ENCODE measurements around the gene L3MBTL4. TPM values are rescaled to one million over a fixed set of nuclear protein-coding genes. Genes with fewer than 3 reads are reported as not detected.
A peak's percentile ranks its signal among the peaks of the same experiment; 100 is the strongest.

Gene L3MBTL4
- 10 to 100 TPM; 10.9 to 11.2 TPM for total RNA-seq

DNA sequence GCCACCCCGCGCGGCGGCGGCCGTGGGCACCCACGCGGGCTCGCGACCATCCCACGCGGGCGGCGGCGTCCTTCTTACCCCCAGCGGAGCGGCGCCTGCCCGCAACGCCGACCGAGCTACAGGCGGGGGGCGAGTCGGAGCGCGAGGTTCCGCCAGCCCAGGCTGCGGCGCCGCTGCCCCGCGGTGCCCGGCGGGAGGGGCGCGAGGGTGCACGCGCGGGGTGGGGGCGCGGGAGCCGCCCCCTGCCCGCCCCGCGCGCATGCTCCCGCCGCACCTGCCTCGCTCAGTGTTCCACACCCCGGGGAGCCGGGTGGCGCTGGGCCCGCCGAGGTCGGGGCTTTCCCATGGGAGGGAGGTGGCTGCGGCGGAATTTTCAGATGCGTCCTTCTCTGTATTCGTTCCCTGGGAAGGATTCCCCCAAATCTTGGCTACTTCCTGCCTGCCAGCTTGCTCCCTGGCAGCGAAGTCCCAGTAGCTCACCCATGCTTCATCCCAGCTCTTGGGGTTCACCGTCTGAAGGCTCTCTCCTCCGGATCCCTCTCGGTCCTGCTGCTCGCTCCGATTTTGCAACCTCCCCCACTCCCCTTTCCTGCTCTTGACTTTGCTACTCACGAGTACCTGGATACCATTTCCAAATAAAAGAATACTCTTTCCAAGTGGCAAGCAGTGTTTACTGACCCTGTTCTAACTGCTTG lies at the start of gene L3MBTL4:
Gene L3MBTL4 (minus strand): TSS at position 189 of the 695 bp plus-strand sequence. CDS start 103,286 bp downstream, outside the sequence.
- peak; percentile 82 for ATAC-seq

GRCh38 chr18:6452194-6452593 lies 37.5 kb upstream of the L3MBTL4 start:
- H3K36me3 ChIP-seq (replicated peaks in 1 of 2; ENCODE audit: insufficient read depth in 1 of 2, low read depth in 2 of 2), result no peaks in the 10 kb centered on the region
- no peaks in the 10 kb centered on the region for H3K27me3 ChIP-seq
- DNase-seq (no peak), ATAC-seq (no peak)
- H3K9me3 ChIP-seq, result no peaks in the 10 kb centered on the region
- H3K4me3 ChIP-seq, result no peak overlapping the region
- no peak overlapping the region for H3K27ac ChIP-seq
- intact Hi-C loops (cut with DNase I), result no loop called here
- no peaks in the 10 kb centered on the region for H3K4me1 ChIP-seq
- TF ChIP-seq POLR2A (IDR thresholded peaks at IDR 0.05), result no peak
- TF ChIP-seq, protein P1, sequence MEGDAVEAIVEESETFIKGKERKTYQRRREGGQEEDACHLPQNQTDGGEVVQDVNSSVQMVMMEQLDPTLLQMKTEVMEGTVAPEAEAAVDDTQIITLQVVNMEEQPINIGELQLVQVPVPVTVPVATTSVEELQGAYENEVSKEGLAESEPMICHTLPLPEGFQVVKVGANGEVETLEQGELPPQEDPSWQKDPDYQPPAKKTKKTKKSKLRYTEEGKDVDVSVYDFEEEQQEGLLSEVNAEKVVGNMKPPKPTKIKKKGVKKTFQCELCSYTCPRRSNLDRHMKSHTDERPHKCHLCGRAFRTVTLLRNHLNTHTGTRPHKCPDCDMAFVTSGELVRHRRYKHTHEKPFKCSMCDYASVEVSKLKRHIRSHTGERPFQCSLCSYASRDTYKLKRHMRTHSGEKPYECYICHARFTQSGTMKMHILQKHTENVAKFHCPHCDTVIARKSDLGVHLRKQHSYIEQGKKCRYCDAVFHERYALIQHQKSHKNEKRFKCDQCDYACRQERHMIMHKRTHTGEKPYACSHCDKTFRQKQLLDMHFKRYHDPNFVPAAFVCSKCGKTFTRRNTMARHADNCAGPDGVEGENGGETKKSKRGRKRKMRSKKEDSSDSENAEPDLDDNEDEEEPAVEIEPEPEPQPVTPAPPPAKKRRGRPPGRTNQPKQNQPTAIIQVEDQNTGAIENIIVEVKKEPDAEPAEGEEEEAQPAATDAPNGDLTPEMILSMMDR (IDR thresholded peaks at IDR 0.05), result no peak

More for the DNA sequence above, at the start of gene L3MBTL4:
- H3K27ac ChIP-seq, result peak within 1 kb of the TSS; percentile 57 to 99 (median 94)
- peak; percentile 68 to 81 (median 72) for DNase-seq
- peak within 1 kb of the TSS; percentile 73 to 87 for H3K4me3 ChIP-seq
- H3K4me1 ChIP-seq, result peaks cover 21% of the 10 kb centered on the region
- H3K27me3 ChIP-seq, result no peaks in the 10 kb centered on the region
- H3K9me3 ChIP-seq, result no peaks in the 10 kb centered on the region
- intact Hi-C loops (cut with DNase I), result no loop called here
- H3K36me3 ChIP-seq (replicated peaks in 1 of 2; ENCODE audit: insufficient read depth in 1 of 2, low read depth in 2 of 2), result no peaks in the 10 kb centered on the region
- TF ChIP-seq POLR2A (IDR thresholded peaks at IDR 0.05), result peak in 2 of 3 donors; percentile 29 to 54
- TF ChIP-seq, protein P1 (IDR thresholded peaks at IDR 0.05), result no peak
- WGBS, 2 donors, result 0 to 1% methylated on average over 7 to 42 of the region's 67 CpGs

DNA sequence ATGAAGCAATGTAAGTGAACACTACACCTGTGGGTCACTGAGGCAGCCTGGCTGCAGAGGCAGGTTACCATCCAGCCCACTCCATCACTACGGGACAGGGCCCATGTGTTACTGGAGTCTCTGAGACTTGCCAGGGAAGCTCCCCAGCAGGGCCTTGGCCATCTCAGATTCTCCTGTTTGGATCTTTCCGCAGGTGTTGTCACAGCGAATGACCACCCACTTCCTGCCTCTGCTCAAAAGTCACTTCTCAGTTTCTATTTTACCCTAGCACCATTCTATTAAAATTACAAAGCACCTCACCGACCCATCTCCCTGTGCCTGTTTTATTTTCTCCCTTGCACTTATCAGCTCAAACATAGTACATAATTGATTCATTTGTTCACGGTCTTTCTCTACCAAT lies 34.5 kb upstream of the L3MBTL4 start:
- Histone ChIP-seq H3K4me1 (no peaks in the 10 kb centered on the region), H3K9me3 (no peaks in the 10 kb centered on the region), H3K4me3 (no peak overlapping the region), H3K27me3 (no peaks in the 10 kb centered on the region), H3K36me3 (replicated peaks in 1 of 2; ENCODE audit: insufficient read depth in 1 of 2, low read depth in 2 of 2) (no peaks in the 10 kb centered on the region), H3K27ac (no peak overlapping the region)
- DNase-seq (no peak), ATAC-seq (no peak)
- TF ChIP-seq POLR2A (IDR thresholded peaks at IDR 0.05), result no peak
- TF ChIP-seq, protein P1 (IDR thresholded peaks at IDR 0.05), result no peak
- intact Hi-C loops (cut with DNase I), result no loop called here
- 86 to 93% methylated on average over 5 of the region's 5 CpGs for WGBS, 2 donors

DNA sequence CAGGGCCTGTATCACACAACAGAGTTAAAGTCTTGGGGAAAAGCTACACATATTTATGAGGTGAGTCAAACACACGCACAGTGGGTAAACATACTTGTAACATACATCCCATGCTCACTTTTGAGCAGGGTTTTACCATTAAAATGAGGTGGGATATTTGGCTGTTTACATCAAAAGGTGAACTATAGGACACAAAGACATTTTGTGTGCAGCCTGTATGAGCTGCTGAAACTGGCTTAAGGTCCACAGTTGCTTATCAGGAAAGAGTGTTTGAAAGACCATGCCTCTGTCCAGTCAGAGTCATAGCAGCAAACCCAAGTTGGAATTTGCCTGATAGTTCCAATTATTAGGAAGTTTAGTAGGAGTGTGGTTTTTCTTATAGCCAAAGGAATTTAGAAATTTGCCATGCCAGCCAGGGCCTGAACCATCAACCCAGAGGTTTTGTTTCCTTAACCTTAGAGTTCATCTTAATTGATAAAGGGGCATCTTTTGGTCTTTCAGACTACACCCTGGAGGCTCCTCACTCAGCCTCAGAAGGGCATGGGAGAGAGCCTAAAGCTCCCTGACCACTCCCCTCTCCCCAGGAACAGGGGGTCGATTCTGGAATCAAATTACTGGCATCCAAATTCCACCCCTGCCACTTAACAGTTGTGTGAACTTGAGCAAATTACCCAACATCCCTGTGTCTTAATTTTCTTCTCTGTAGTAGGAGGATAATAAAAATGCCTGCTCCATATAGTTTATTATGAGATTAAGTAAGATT lies 29.9 kb upstream of the L3MBTL4 start:
- intact Hi-C loops (cut with DNase I), result no loop called here
- Histone ChIP-seq H3K4me1 (no peaks in the 10 kb centered on the region), H3K4me3 (no peak overlapping the region), H3K9me3 (no peaks in the 10 kb centered on the region), H3K27ac (no peak overlapping the region), H3K36me3 (replicated peaks in 1 of 2; ENCODE audit: insufficient read depth in 1 of 2, low read depth in 2 of 2) (no peaks in the 10 kb centered on the region), H3K27me3 (no peaks in the 10 kb centered on the region)
- ATAC-seq (no peak), DNase-seq (no peak)
- TF ChIP-seq, protein P1 (IDR thresholded peaks at IDR 0.05), result no peak
- TF ChIP-seq POLR2A (IDR thresholded peaks at IDR 0.05), result no peak
- 53% methylated on average over 2 of the region's 2 CpGs for WGBS, 2 donors

Measured in body of pancreas (tissue), 4 donors.